Motor neuron (in vitro differentiated cells): ENCODE measurements around the gene PDE6B. TPM values are rescaled to one million over a fixed set of nuclear protein-coding genes. Genes with fewer than 3 reads are reported as not detected.
"Not testable (repeated sequence)": the region's sequence is repeated elsewhere in the genome, so short reads cannot be mapped to it uniquely, and the experiment has no call there.

Experiments
- ATAC-seq, 8 experiments: fragments of 200-7000 bp; cut with Tn5 transposase; replicated peaks in 6 of 8; 2 replicates each; pipeline ENCODE4 v1.8.0; 2021; ENCODE audit warnings: mild to moderate bottlenecking in 8 of 8, moderate library complexity in 8 of 8
- H3K27ac ChIP-seq, 2 donors: fragments of 250-450 bp; sonication (Bioruptor Pico); 2 replicates each; pipeline ENCODE4 v1.9.0; 2021; ENCODE audit warnings: antibody characterized with exemption in 2 of 2, mild to moderate bottlenecking in 2 of 2, moderate library complexity in 1 of 2
- H3K4me1 ChIP-seq, 2 donors: fragments of 250-450 bp; sonication (Bioruptor Pico); replicated peaks in 1 of 2; 2 replicates each; pipeline ENCODE4 v1.6.1; 2021; ENCODE audit warnings: antibody characterized with exemption in 2 of 2, mild to moderate bottlenecking in 2 of 2, moderate library complexity in 1 of 2
- H3K4me3 ChIP-seq, 5 donors: fragments of 250-450 bp; sonication (Bioruptor Pico); 2 replicates each; pipeline ENCODE4 v1.9.0; 2021; ENCODE audit warnings: antibody characterized with exemption in 5 of 5, mild to moderate bottlenecking in 5 of 5, moderate library complexity in 4 of 5
- WGBS, 10 experiments: fragments of 450-650 bp; shearing (Covaris generic); methylation state at CpG; one replicate each; pipeline ENCODE4 v1.0.0; 2022; 5-methylcytosine and 5-hydroxymethylcytosine counted together
- in situ Hi-C, 9 experiments: fragments of 400-800 bp; cut with MboI; loops; one replicate each; pipeline ENCODE4 v1.15.0; 2021; ENCODE audit warnings: low sequenced_read_pairs in 9 of 9, low pct_unique_long_range_greater_than_20kb in 2 of 9; ENCODE audit not compliant: unreplicated experiment in 9 of 9
- total RNA-seq, 8 experiments: library from RNA; unstranded; fragments of 300-600 nt; gene quantifications; 2 replicates each; pipeline versions ENCODE4 v1.2.3 to v1.2.4, GENCODE V29; 2022

Gene PDE6B
- total RNA-seq, 8 experiments from 2014 or later, result 3.8 to 6.4 (median 4.9) TPM

GRCh38 chr4:661881-662761, 36.7 kb downstream of the PDE6B start:
- in situ Hi-C loops, result no loop called here
- no peak overlapping the region for H3K4me3 ChIP-seq
- no peak overlapping the region for H3K27ac ChIP-seq
- peaks cover 13 to 15% of the 10 kb centered on the region in 2 donors for H3K4me1 ChIP-seq
- WGBS, 10 experiments, result 88 to 100% (median 98%) methylated on average over 2 to 12 of the region's 42 CpGs; no CpG with 5 or more reads in 2 of the 10 experiments
- ATAC-seq, result no peak

- Histone ChIP-seq H3K4me1 (peaks cover 13 to 15% of the 10 kb centered on the region in 2 donors), H3K27ac (no peak overlapping the region), H3K4me3 (peak overlapping the region; percentile 46 to 72 (median 56))
- 67 to 95% (median 75%) methylated on average over 1 to 10 of the region's 20 CpGs; no CpG with 5 or more reads in 6 of the 10 experiments for WGBS, 10 experiments
- in situ Hi-C loops, result no loop called here
- ATAC-seq, result peak in 1 of 8 experiments; percentile 7
Measured at GRCh38 chr4:663046-663437, 37.7 kb downstream of the PDE6B start.

GRCh38 chr4:663438-664428, 38.4 kb downstream of the PDE6B start:
- Histone ChIP-seq H3K27ac (peak overlapping the region; percentile 21 to 75), H3K4me1 (peaks cover 13 to 15% of the 10 kb centered on the region in 2 donors), H3K4me3 (peak overlapping the region; percentile 46 to 72 (median 56))
- in situ Hi-C loops, result no loop called here
- WGBS, 10 experiments, result 0 to 16% (median 5%) methylated on average over 1 to 6 of the region's 80 CpGs; no CpG with 5 or more reads in 6 of the 10 experiments
- ATAC-seq, result peak; percentile 54 to 82 (median 67)

- Histone ChIP-seq H3K4me3 (peak overlapping the region in 1 of 5 donors; percentile 72), H3K27ac (no peak overlapping the region), H3K4me1 (peaks cover 13 to 15% of the 10 kb centered on the region in 2 donors)
- ATAC-seq, result no peak
- in situ Hi-C loops, result no loop called here
- WGBS, 10 experiments, result 80 to 100% (median 96%) methylated on average over 1 to 10 of the region's 24 CpGs; no CpG with 5 or more reads in 5 of the 10 experiments
Measured at GRCh38 chr4:664713-665231, 39.4 kb downstream of the PDE6B start.

- in situ Hi-C loops, result no loop called here
- WGBS, 10 experiments, result 0% methylated on average over 1 of the region's 12 CpGs; no CpG with 5 or more reads in 9 of the 10 experiments
- H3K27ac ChIP-seq, result no peak overlapping the region
- no peak overlapping the region for H3K4me3 ChIP-seq
- H3K4me1 ChIP-seq, result peaks cover 13 to 15% of the 10 kb centered on the region in 2 donors
- ATAC-seq, result no peak
Measured at GRCh38 chr4:665381-665750, 40.0 kb downstream of the PDE6B start.

GRCh38 chr4:665751-666435, 40.5 kb downstream of the PDE6B start:
- peak in 5 of 8 experiments; percentile 18 to 47 (median 34) for ATAC-seq
- H3K4me3 ChIP-seq, result no peak overlapping the region
- in situ Hi-C loops, result no loop called here
- H3K27ac ChIP-seq, result peak overlapping the region in 1 of 2 donors; percentile 49
- peaks cover 13 to 15% of the 10 kb centered on the region in 2 donors for H3K4me1 ChIP-seq
- WGBS, 10 experiments, result 87% methylated on average over 3 of the region's 22 CpGs; no CpG with 5 or more reads in 9 of the 10 experiments

GRCh38 chr4:666436-666810, 41.0 kb downstream of the PDE6B start:
- 100% methylated on average over 1 of the region's 22 CpGs; no CpG with 5 or more reads in 9 of the 10 experiments for WGBS, 10 experiments
- in situ Hi-C loops, result no loop called here

GRCh38 chr4:666822-667544, 41.6 kb downstream of the PDE6B start:
- Histone ChIP-seq H3K27ac (no peak overlapping the region), H3K4me1 (peaks cover 13 to 15% of the 10 kb centered on the region in 2 donors), H3K4me3 (no peak overlapping the region)
- in situ Hi-C loops, result no loop called here
- 40% methylated on average over 2 of the region's 28 CpGs; no CpG with 5 or more reads in 9 of the 10 experiments for WGBS, 10 experiments
- no peak for ATAC-seq

More at GRCh38 chr4:666436-666810, 41.0 kb downstream of the PDE6B start:
- ATAC-seq, result peak in 4 of 8 experiments; percentile 2 to 33 (median 16)
- H3K4me3 ChIP-seq, result no peak overlapping the region
- peak overlapping the region in 1 of 2 donors; percentile 49 for H3K27ac ChIP-seq
- peaks cover 13 to 15% of the 10 kb centered on the region in 2 donors for H3K4me1 ChIP-seq

- no peak overlapping the region for H3K4me3 ChIP-seq
- ATAC-seq, result no peak
- H3K27ac ChIP-seq, result no peak overlapping the region
- H3K4me1 ChIP-seq, result peaks cover 13 to 15% of the 10 kb centered on the region in 2 donors
- in situ Hi-C loops, result no loop called here
- 37 to 70% (median 39%) methylated on average over 2 to 9 of the region's 10 CpGs; no CpG with 5 or more reads in 6 of the 10 experiments for WGBS, 10 experiments
Measured at GRCh38 chr4:667545-667925, 42.2 kb downstream of the PDE6B start.

GRCh38 chr4:668219-668618, 42.8 kb downstream of the PDE6B start:
- ATAC-seq, in situ Hi-C loops, H3K4me3 ChIP-seq, H3K27ac ChIP-seq: not testable (repeated sequence)
- no CpG with 5 or more reads among the region's 6 CpGs for WGBS, 10 experiments
- peaks cover 18 to 20% of the 10 kb centered on the region in 2 donors for H3K4me1 ChIP-seq

- in situ Hi-C loops, ATAC-seq, H3K27ac ChIP-seq, H3K4me3 ChIP-seq: not testable (repeated sequence)
- 92 to 100% (median 100%) methylated on average over 1 to 7 of the region's 11 CpGs; no CpG with 5 or more reads in 1 of the 10 experiments for WGBS, 10 experiments
- peaks cover 16 to 18% of the 10 kb centered on the region in 2 donors for H3K4me1 ChIP-seq
Measured at GRCh38 chr4:669806-670559, 44.6 kb downstream of the PDE6B start.
